ENCODE measurements around the gene PLPP4.

The PLPP4 gene

DNA sequence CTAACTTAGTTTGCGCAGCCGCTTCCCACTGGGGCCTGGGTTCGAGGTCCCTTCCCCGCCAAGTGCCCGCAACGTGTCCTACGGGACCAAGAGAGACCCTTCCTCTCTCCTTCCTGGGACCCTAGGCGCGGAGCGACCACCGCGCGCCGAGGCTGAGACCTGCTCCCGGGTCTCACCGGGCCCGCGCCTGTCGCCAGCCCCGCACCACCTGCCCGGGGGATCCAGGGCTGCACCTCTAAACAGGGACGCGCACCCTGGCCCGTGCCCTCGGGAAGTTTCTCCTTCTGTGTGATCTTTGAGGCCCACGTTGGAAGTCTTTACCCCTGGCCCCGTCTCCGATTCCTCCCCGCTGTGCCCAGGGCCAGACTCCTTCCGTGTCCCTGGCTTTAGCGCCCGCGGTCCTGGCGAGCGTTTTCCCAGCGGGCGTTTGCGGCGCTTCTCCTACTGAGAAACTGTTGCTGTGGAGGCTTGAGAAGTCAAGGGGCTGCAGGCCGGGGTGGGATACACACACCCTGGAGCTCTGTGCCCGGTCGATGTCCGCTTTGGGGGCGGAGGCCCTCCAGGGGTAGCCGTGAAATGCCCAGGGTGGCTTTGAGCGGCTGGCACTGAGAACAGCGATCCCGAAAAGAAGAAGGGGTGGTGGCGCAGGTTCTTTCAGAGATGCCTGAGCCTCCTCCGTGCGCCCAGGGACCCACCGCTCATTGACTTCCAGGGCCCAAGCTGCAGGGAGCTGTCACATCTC is 575 bp downstream of the PLPP4 start:
- H3K4me1 Mint-ChIP-seq = peaks cover 14% of the 10 kb centered on the region
- peak overlapping the region; percentile 78 for H3K4me3 Mint-ChIP-seq
- no peaks in the 10 kb centered on the region for H3K9me3 Mint-ChIP-seq
- no peaks in the 10 kb centered on the region for H3K36me3 Mint-ChIP-seq (ENCODE audit: low read depth)
- H3K27me3 Mint-ChIP-seq (ENCODE audit: low read depth, poor library complexity) = peaks cover 93% of the 10 kb centered on the region
- TF ChIP-seq, protein P1, sequence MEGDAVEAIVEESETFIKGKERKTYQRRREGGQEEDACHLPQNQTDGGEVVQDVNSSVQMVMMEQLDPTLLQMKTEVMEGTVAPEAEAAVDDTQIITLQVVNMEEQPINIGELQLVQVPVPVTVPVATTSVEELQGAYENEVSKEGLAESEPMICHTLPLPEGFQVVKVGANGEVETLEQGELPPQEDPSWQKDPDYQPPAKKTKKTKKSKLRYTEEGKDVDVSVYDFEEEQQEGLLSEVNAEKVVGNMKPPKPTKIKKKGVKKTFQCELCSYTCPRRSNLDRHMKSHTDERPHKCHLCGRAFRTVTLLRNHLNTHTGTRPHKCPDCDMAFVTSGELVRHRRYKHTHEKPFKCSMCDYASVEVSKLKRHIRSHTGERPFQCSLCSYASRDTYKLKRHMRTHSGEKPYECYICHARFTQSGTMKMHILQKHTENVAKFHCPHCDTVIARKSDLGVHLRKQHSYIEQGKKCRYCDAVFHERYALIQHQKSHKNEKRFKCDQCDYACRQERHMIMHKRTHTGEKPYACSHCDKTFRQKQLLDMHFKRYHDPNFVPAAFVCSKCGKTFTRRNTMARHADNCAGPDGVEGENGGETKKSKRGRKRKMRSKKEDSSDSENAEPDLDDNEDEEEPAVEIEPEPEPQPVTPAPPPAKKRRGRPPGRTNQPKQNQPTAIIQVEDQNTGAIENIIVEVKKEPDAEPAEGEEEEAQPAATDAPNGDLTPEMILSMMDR (IDR thresholded peaks at IDR 0.05) = no peak
- H3K27ac Mint-ChIP-seq = no peak overlapping the region
- no peak for DNase-seq

DNA sequence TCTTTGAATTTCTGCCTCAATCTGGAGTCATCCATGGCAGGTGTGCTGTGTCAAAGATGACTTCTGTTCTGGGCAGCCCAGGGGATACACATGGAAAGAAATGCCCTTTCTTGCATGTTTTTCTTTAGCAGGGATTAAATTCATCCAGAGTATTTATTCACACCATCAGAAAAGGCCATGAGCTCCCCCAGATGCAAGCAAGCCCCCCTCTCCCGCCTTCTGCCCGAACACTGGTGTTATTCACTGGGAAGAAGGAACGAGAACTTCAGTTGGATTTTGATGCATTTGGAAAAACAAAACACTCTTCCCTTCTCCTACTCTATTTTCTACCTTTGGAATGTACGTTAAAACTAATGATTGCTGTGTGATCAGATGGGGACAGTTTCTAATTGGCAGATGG is 1.4 kb downstream of the PLPP4 start:
- H3K27me3 Mint-ChIP-seq (ENCODE audit: low read depth, poor library complexity) = peaks cover 85% of the 10 kb centered on the region
- TF ChIP-seq, protein P1 (IDR thresholded peaks at IDR 0.05) = no peak
- no peaks in the 10 kb centered on the region for H3K9me3 Mint-ChIP-seq
- peak overlapping the region; percentile 60 for H3K4me3 Mint-ChIP-seq
- no peak for DNase-seq
- H3K27ac Mint-ChIP-seq = no peak overlapping the region
- no peaks in the 10 kb centered on the region for H3K36me3 Mint-ChIP-seq (ENCODE audit: low read depth)
- peaks cover 14% of the 10 kb centered on the region for H3K4me1 Mint-ChIP-seq

DNA sequence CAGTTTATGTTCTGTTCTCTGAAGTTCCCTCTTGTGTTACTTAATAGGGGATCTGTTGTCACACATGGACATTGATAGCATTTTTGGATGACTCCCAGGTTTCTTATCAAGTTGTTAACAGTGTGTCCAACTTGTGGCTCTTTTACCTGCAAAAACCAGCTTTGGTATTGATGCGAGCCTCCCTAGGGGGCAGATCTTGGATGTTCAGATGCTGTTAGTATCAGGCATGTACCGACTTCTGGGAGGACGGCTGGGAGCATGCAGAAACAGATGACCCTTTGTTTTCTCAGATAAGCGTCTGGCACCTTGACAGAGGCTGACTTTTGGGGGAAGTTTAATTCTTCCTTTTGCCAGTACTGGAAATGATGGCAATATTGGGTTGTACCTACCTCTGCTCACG is 2.2 kb downstream of the PLPP4 start:
- H3K27me3 Mint-ChIP-seq (ENCODE audit: low read depth, poor library complexity) = peaks cover 83% of the 10 kb centered on the region

DNA sequence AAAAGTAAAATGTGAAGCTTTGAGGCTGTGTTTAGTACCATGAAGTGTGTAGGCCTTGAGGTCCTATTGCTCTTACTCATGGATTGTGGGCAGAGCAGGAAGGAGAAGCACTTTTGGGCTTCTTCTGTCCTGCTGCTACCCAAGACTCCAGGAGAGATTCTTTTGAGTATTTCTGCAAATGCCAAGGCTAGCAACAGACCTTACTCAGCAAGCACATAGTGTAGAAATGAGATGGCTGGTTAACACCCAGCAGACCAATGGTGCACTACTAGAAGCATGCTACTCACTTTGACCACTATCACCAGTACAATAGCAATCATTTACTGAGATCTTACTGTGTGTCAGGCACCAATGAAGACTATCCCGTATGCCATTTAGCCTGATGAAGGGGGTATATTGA is 3.2 kb downstream of the PLPP4 start:
- H3K4me3 Mint-ChIP-seq = no peak overlapping the region
- no peaks in the 10 kb centered on the region for H3K9me3 Mint-ChIP-seq
- peaks cover 78% of the 10 kb centered on the region for H3K27me3 Mint-ChIP-seq (ENCODE audit: low read depth, poor library complexity)
- no peak overlapping the region for H3K27ac Mint-ChIP-seq
- H3K36me3 Mint-ChIP-seq (ENCODE audit: low read depth) = no peaks in the 10 kb centered on the region
- no peak for DNase-seq
- H3K4me1 Mint-ChIP-seq = peaks cover 17% of the 10 kb centered on the region
- TF ChIP-seq, protein P1 (IDR thresholded peaks at IDR 0.05) = no peak

More for the DNA sequence above, 2.2 kb downstream of the PLPP4 start:
- Mint-ChIP-seq H3K9me3 (no peaks in the 10 kb centered on the region), H3K36me3 (ENCODE audit: low read depth) (no peaks in the 10 kb centered on the region), H3K27ac (no peak overlapping the region), H3K4me1 (peaks cover 14% of the 10 kb centered on the region), H3K4me3 (no peak overlapping the region)
- no peak for DNase-seq
- TF ChIP-seq, protein P1 (IDR thresholded peaks at IDR 0.05) = no peak

DNA sequence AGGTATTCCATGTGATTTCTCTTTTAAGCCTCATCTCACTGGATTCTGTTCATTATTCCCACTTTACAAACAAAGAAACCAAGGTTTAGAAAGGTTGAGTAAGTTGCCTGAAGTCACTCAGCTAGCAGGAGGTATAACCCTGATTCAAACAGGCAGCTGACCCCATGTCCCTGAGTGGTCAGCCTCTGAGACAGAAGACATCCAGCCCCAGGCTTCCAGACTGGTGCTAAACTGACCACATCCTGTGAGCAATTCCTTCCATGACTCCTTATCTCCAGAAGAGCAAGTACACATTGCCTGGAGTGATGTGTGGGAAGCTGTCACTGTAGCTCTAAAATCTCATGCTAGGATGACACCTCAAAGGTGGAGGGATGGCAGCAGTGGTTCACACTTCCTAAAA is 3.7 kb downstream of the PLPP4 start:
- no peak overlapping the region for H3K4me3 Mint-ChIP-seq
- no peak for DNase-seq
- no peak overlapping the region for H3K27ac Mint-ChIP-seq
- peaks cover 72% of the 10 kb centered on the region for H3K27me3 Mint-ChIP-seq (ENCODE audit: low read depth, poor library complexity)
- TF ChIP-seq, protein P1 (IDR thresholded peaks at IDR 0.05) = no peak
- peaks cover 18% of the 10 kb centered on the region for H3K4me1 Mint-ChIP-seq
- H3K9me3 Mint-ChIP-seq = no peaks in the 10 kb centered on the region
- H3K36me3 Mint-ChIP-seq (ENCODE audit: low read depth) = no peaks in the 10 kb centered on the region
